ENCODE data around the gene ZSCAN31. TPM values are rescaled to one million over a fixed set of nuclear protein-coding genes. Genes with fewer than 3 reads are reported as not detected.

The ZSCAN31 gene
- total RNA-seq, 1 experiment from 2014 or later, result 10.1 TPM

DNA sequence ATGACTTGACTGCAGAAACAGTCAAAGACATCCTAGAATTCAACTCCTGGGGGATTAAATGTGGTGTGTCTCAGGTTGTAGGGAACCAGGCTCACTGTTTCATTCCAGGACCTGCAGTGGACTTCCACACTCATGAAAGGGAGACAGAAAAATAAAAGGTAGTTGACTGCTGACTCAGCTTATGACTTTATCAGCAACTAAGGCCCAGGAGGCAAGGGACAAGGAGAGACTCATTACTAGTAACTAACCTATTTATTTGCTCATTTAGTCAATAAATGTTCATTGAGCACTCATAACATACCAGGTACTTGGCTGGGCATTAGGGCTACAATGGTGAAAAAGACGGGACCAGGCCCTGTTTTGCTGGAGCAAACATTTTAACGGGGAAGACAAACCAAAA is 2.9 kb downstream of the ZSCAN31 start:
- POLR2A ChIA-PET, result no interaction called here
- H3K9ac ChIP-seq (ENCODE audit: low read length), result no peak overlapping the region
- RAD21 ChIA-PET (ENCODE audit: low non-redundant PET in 1 of 2, low total read pairs in 2 of 2, uncharacterized antibody in 2 of 2, unreplicated experiment in 2 of 2), result no interaction called here
- CTCF ChIA-PET, result no interaction called here
- no peaks in the 10 kb centered on the region for H3K36me3 ChIP-seq (ENCODE audit: control insufficient read depth in 1 of 2, insufficient read depth in 2 of 2, low read length in 2 of 2)
- H3K79me2 ChIP-seq (ENCODE audit: insufficient read depth, low read length), result peaks cover 5% of the 10 kb centered on the region; the same call in 1 of the 2 replicates
- H3K4me3 ChIP-seq (replicated peaks in 1 of 2; ENCODE audit: low read depth in 1 of 2, low read length in 2 of 2), result no peak overlapping the region
- no peak overlapping the region for H3K27ac ChIP-seq (ENCODE audit: low read depth, low read length)
- peaks cover 13 to 19% of the 10 kb centered on the region in 2 experiments; a peak in 3 of 4 replicates for H3K4me1 ChIP-seq (ENCODE audit: control insufficient read depth in 1 of 2, insufficient read depth in 2 of 2, low read length in 2 of 2)
- no peak for DNase-seq (ENCODE audit: low read depth, low spot score)
- H3K9me3 ChIP-seq (ENCODE audit: control insufficient read depth in 1 of 2, insufficient read depth in 1 of 2, low read depth in 1 of 2, low read length in 2 of 2), result no peaks in the 10 kb centered on the region
- H2AFZ ChIP-seq (ENCODE audit: low read depth, low read length, poor library complexity, severe bottlenecking), result no peak overlapping the region
- H3K27me3 ChIP-seq (ENCODE audit: insufficient read depth, low read length), result no peaks in the 10 kb centered on the region
- intact Hi-C loops (cut with micrococcal nuclease), result no loop called here
- H4K20me1 ChIP-seq (ENCODE audit: insufficient read depth), result no peaks in the 10 kb centered on the region
- TF ChIP-seq SIN3A (IDR thresholded peaks at IDR 0.05; ENCODE audit: low read depth) (no peak), CEBPB (IDR thresholded peaks at IDR 0.05; ENCODE audit: low read depth) (no peak), CBX3 (IDR thresholded peaks at IDR 0.05; ENCODE audit: low read depth) (no peak), ELF1 (IDR thresholded peaks at IDR 0.05; ENCODE audit: borderline replicate concordance, low read depth) (no peak), CTCF (IDR thresholded peaks at IDR 0.05 in 2 of 3, conservative IDR thresholded peaks at IDR 0.05 in 1 of 3; ENCODE audit: borderline replicate concordance in 1 of 3, insufficient read depth in 1 of 3, low read depth in 2 of 3, low read length in 2 of 3) (no peak), EGR1 (IDR thresholded peaks at IDR 0.05; ENCODE audit: low read depth) (no peak), ZFX (IDR thresholded peaks at IDR 0.05) (no peak), EZH2 (IDR thresholded peaks at IDR 0.05) (no peak)
- TF ChIP-seq, protein P1, sequence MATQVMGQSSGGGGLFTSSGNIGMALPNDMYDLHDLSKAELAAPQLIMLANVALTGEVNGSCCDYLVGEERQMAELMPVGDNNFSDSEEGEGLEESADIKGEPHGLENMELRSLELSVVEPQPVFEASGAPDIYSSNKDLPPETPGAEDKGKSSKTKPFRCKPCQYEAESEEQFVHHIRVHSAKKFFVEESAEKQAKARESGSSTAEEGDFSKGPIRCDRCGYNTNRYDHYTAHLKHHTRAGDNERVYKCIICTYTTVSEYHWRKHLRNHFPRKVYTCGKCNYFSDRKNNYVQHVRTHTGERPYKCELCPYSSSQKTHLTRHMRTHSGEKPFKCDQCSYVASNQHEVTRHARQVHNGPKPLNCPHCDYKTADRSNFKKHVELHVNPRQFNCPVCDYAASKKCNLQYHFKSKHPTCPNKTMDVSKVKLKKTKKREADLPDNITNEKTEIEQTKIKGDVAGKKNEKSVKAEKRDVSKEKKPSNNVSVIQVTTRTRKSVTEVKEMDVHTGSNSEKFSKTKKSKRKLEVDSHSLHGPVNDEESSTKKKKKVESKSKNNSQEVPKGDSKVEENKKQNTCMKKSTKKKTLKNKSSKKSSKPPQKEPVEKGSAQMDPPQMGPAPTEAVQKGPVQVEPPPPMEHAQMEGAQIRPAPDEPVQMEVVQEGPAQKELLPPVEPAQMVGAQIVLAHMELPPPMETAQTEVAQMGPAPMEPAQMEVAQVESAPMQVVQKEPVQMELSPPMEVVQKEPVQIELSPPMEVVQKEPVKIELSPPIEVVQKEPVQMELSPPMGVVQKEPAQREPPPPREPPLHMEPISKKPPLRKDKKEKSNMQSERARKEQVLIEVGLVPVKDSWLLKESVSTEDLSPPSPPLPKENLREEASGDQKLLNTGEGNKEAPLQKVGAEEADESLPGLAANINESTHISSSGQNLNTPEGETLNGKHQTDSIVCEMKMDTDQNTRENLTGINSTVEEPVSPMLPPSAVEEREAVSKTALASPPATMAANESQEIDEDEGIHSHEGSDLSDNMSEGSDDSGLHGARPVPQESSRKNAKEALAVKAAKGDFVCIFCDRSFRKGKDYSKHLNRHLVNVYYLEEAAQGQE (IDR thresholded peaks at IDR 0.05; ENCODE audit: low read depth), result no peak
- TF ChIP-seq, protein P2, sequence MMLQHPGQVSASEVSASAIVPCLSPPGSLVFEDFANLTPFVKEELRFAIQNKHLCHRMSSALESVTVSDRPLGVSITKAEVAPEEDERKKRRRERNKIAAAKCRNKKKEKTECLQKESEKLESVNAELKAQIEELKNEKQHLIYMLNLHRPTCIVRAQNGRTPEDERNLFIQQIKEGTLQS (IDR thresholded peaks at IDR 0.05), result no peak
- TF ChIP-seq, protein P3, sequence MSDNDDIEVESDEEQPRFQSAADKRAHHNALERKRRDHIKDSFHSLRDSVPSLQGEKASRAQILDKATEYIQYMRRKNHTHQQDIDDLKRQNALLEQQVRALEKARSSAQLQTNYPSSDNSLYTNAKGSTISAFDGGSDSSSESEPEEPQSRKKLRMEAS (IDR thresholded peaks at IDR 0.05), result no peak
- H3K9me2 ChIP-seq (ENCODE audit: insufficient read depth), result no peaks in the 10 kb centered on the region
- ATAC-seq, result no peak
- H3K4me2 ChIP-seq (ENCODE audit: low read length), result no peak overlapping the region
- BruUV-seq (replicated peaks), result no TSS peak
